GM12878 (cell line): ENCODE data around the gene USP11. TPM values are rescaled to one million over a fixed set of nuclear protein-coding genes. Genes with fewer than 3 reads are reported as not detected.

Experiments used
- ATAC-seq: fragments of 200-7000 bp; cut with Tn5 transposase; 3 replicates; pipeline ENCODE4 v1.9.1; 2020; ENCODE audit warnings: mild to moderate bottlenecking, moderate library complexity
- BruUV-seq: library from RNA; stranded (reverse); fragments of 400-500 nt; replicated peaks from 2 replicates; lab custom pipeline; 2021; lab: Mats Ljungman, UMichigan
- CTCF ChIA-PET: fragments of 300-600 bp; sonication (Branson Sonifier 250); formaldehyde crosslinking; extraction: SDS; loops from one replicate; lab custom pipeline; 2021; ENCODE audit warnings: inconsistent platforms; lab: Yijun Ruan, JAX
- POLR2A ChIA-PET: fragments of 350-600 bp; formaldehyde crosslinking; extraction: SDS; loops from one replicate; lab custom pipeline; 2021; ENCODE audit warnings: inconsistent platforms; lab: Charles Lee
- RAD21 ChIA-PET: fragments of 300-600 bp; sonication (Branson Sonifier 250); formaldehyde crosslinking; loops from one replicate; lab custom pipeline; 2023; ENCODE audit warnings: antibody characterized with exemption; ENCODE audit not compliant: unreplicated experiment; lab: Charles Lee
- SMC1A ChIA-PET: fragments of 300-600 bp; sonication (Branson Sonifier 250); formaldehyde crosslinking; loops from one replicate; lab custom pipeline; 2023; ENCODE audit not compliant: unreplicated experiment, uncharacterized antibody; lab: Charles Lee
- DNase-seq: peaks from one replicate; pipeline ENCODE4 v3.0.0-alpha.2; 2011; ENCODE audit warnings: low read depth, low spot score
- FAIRE-seq: peaks from 3 replicates; lab custom pipeline; 2011; peaks lifted over from hg19 to GRCh38; lab: Jason Lieb, UNC
- H2AFZ ChIP-seq: 2 replicates; pipeline ENCODE4 v1.6.0; 2011; ENCODE audit warnings: low read depth, low read length, control low read depth; ENCODE audit not compliant: control insufficient read depth
- H3K27ac ChIP-seq: 2 replicates; pipeline ENCODE4 v1.5.1; 2011; ENCODE audit warnings: control low read depth; ENCODE audit not compliant: control insufficient read depth, insufficient read depth
- H3K27me3 ChIP-seq, 2 experiments: replicated peaks in 1 of 2; 2 replicates each; pipeline versions ENCODE4 v1.6.0 to v1.6.1; 2011; ENCODE audit warnings: low read length in 1 of 2; ENCODE audit not compliant: control insufficient read depth in 2 of 2, insufficient read depth in 2 of 2
- H3K36me3 ChIP-seq, 2 experiments: 2 replicates each; pipeline ENCODE4 v1.5.1; 2011; ENCODE audit warnings: low read length in 1 of 2; ENCODE audit not compliant: control insufficient read depth in 2 of 2, insufficient read depth in 2 of 2
- H3K4me1 ChIP-seq: 2 replicates; pipeline ENCODE4 v1.6.1; 2011; ENCODE audit warnings: mild to moderate bottlenecking, low read length, moderate library complexity, mixed read lengths; ENCODE audit not compliant: control insufficient read depth, insufficient read depth
- H3K4me2 ChIP-seq: 2 replicates; pipeline ENCODE4 v1.6.0; 2011; ENCODE audit warnings: control low read depth; ENCODE audit not compliant: control insufficient read depth, insufficient read depth
- H3K4me3 ChIP-seq: fragments of 200-600 bp; sonication (generic); 2 replicates; pipeline ENCODE4 v1.5.1; 2016
- H3K79me2 ChIP-seq: 2 replicates; pipeline ENCODE4 v1.6.0; 2011; ENCODE audit warnings: low read length; ENCODE audit not compliant: control insufficient read depth, insufficient read depth
- H3K9ac ChIP-seq: 2 replicates; pipeline ENCODE4 v1.8.0; 2011; ENCODE audit warnings: low read length, control low read depth, mixed read lengths; ENCODE audit not compliant: control insufficient read depth, insufficient read depth
- H3K9me3 ChIP-seq: replicated peaks from 3 replicates; pipeline ENCODE4 v1.5.1; 2011; ENCODE audit warnings: mild to moderate bottlenecking, low read length; ENCODE audit not compliant: control insufficient read depth, insufficient read depth
- H4K20me1 ChIP-seq: 2 replicates; pipeline ENCODE4 v1.6.0; 2011; ENCODE audit not compliant: control insufficient read depth, insufficient read depth
- BRCA1 ChIP-seq: IDR thresholded peaks from 2 replicates; pipeline ENCODE4 v1.6.1; 2011; ENCODE audit warnings: low read depth, low read length, improper control_type of control experiment
- JUND ChIP-seq: IDR thresholded peaks from 2 replicates; pipeline ENCODE4 v1.6.1; 2012; ENCODE audit warnings: low read depth, mild to moderate bottlenecking, low read length, improper control_type of control experiment, moderate library complexity
- KAT2A ChIP-seq: conservative IDR thresholded peaks from 2 replicates; pipeline ENCODE4 v1.6.1; 2011; ENCODE audit warnings: low read depth, low read length; ENCODE audit not compliant: control insufficient read depth
- POLR2A ChIP-seq: IDR thresholded peaks from 2 replicates; pipeline ENCODE4 v1.6.1; 2011; ENCODE audit warnings: low read depth, mild to moderate bottlenecking, low read length
- WGBS: methylation state at CpG from one replicate; pipeline ENCODE4 v1.1.6; 2016; ENCODE audit warnings: low lambda C conversion rate; ENCODE audit not compliant: insufficient replicate concordance, insufficient coverage; ENCODE audit errors: missing lambda C conversion rate; 5-methylcytosine and 5-hydroxymethylcytosine counted together
- in situ Hi-C: fragments of 300-500 bp; cut with MboI; formaldehyde crosslinking; loops from 9 replicates; pipeline ENCODE4 v1.14.3; 2018; ENCODE audit warnings: mixed read lengths
- intact Hi-C: fragments of 100-400 bp; cut with micrococcal nuclease; formaldehyde crosslinking; loops from one replicate; pipeline ENCODE4 v1.14.2; 2022; ENCODE audit not compliant: unreplicated experiment
- polyA plus RNA-seq, 11 experiments: library from polyadenylated mRNA; depleted of rRNA in 4 of 11; unstranded in 6 of 11; stranded (reverse) in 5 of 11; fragments of >200 nt; fragmentation: Nextera tagmentation in 4 of 11; fragmentation: Illumina TruSeq in 1 of 11; extraction: Ambion mirVana in 4 of 11; extraction: Trizol in 1 of 11; gene quantifications; 1 replicate in 1 of 11; 2 replicates in 10 of 11; pipeline versions ENCODE4 v1.2.1 to v1.2.3, GENCODE V29; 2011 to 2016; ENCODE audit warnings: inconsistent platforms in 2 of 11, missing spikeins in 2 of 11, low read depth in 1 of 11
- total RNA-seq, 4 experiments: library from RNA; depleted of rRNA in 3 of 4; stranded (reverse); fragments of >200 nt in 3 of 4; fragmentation: Illumina TruSeq in 1 of 4; extraction: Trizol in 1 of 4; gene quantifications; 2 replicates each; pipeline versions ENCODE4 v1.2.1 to v1.2.3, GENCODE V29; 2013 to 2021

The USP11 gene
- total and polyA plus RNA-seq, 10 of the 15 experiments (the other 5 are each of a cell fraction or from before 2014, with no cell fraction given), result 3.3 to 44.0 (median 20.9) TPM

GRCh38 chrX:47212381-47213293 lies 20.2 kb upstream of the USP11 start:
- H3K4me3 ChIP-seq, result no peak overlapping the region
- 91% methylated on average over 12 of the region's 12 CpGs for WGBS
- H3K79me2 ChIP-seq, result no peaks in the 10 kb centered on the region
- ChIA-PET RAD21 (no interaction called here), POLR2A (no interaction called here), SMC1A (no interaction called here), CTCF (no interaction called here)
- H3K27me3 ChIP-seq, result no peaks in the 10 kb centered on the region
- H2AFZ ChIP-seq, result no peak overlapping the region
- peaks cover 34 to 49% of the 10 kb centered on the region in 2 experiments for H3K36me3 ChIP-seq
- in situ Hi-C loops, result loop anchor here (10.0 to 25.0 kb wide), 2 partner anchors 432 to 1725 kb away; no protein-coding TSS in a partner anchor
- intact Hi-C loops, result no loop called here
- FAIRE-seq (no peak), ATAC-seq (no peak), DNase-seq (no peak)
- H3K27ac ChIP-seq, result no peak overlapping the region
- BruUV-seq, result no TSS peak
- no peak for TF ChIP-seq JUND
- 0 out of 2 replicates have a peak, but pooled peaks have one; percentile 31 for TF ChIP-seq POLR2A
- no peaks in the 10 kb centered on the region for H3K4me1 ChIP-seq
- peaks cover 6% of the 10 kb centered on the region; the same call in 1 of the 2 replicates for H4K20me1 ChIP-seq
- no peak overlapping the region for H3K9ac ChIP-seq
- no peaks in the 10 kb centered on the region for H3K9me3 ChIP-seq
- no peak overlapping the region for H3K4me2 ChIP-seq

- H3K4me3 ChIP-seq, result no peak overlapping the region
- SMC1A ChIA-PET, result no interaction called here
- no peak overlapping the region for H3K27ac ChIP-seq
- WGBS, result 95% methylated on average over 20 of the region's 20 CpGs
- H2AFZ ChIP-seq, result no peak overlapping the region
- DNase-seq (no peak), ATAC-seq (no peak), FAIRE-seq (no peak)
- CTCF ChIA-PET, result no interaction called here
- H3K9me3 ChIP-seq, result no peaks in the 10 kb centered on the region
- H3K36me3 ChIP-seq, result peaks cover 33 to 34% of the 10 kb centered on the region in 2 experiments
- POLR2A ChIA-PET, result no interaction called here
- in situ Hi-C loops (loop anchor here (10.0 to 25.0 kb wide), 2 partner anchors 430 to 1723 kb away; no protein-coding TSS in a partner anchor), intact Hi-C loops (no loop called here)
- H4K20me1 ChIP-seq, result peaks cover 6% of the 10 kb centered on the region
- no peak overlapping the region for H3K9ac ChIP-seq
- RAD21 ChIA-PET, result no interaction called here
- H3K4me2 ChIP-seq, result no peak overlapping the region
- H3K27me3 ChIP-seq, result no peaks in the 10 kb centered on the region
- peaks cover 13% of the 10 kb centered on the region for H3K79me2 ChIP-seq
- peaks cover 3% of the 10 kb centered on the region; the same call in 1 of the 2 replicates for H3K4me1 ChIP-seq
- TSS peak; percentile 61 for BruUV-seq
- no peak for TF ChIP-seq BRCA1
- TF ChIP-seq KAT2A, result no peak
Measured at GRCh38 chrX:47214435-47215077, 18.3 kb upstream of the USP11 start.
